T-helper 1 cell treated with Interleukin-12 subunit alpha and Interleukin-12 subunit beta and Interleukin-4 antibody, amounts not matched to agents 30 ng/mL and 1 ng/mL, for 36 hours (primary cell): ENCODE data around the gene PTPRM. TPM values are rescaled to one million over a fixed set of nuclear protein-coding genes. Genes with fewer than 3 reads are reported as not detected.

Source experiments
- intact Hi-C: fragments of 100-400 bp; cut with micrococcal nuclease; formaldehyde crosslinking; loops from one replicate; pipeline ENCODE4 v1.15.1; 2024
- total RNA-seq: library from RNA; stranded (reverse); gene quantifications from 2 replicates; pipeline ENCODE4 v1.2.3, GENCODE V29; 2022

Gene PTPRM
- total RNA-seq, 1 donor from 2014 or later = 8.2 TPM

GRCh38 chr18:7626175-7626921 is 59.2 kb downstream of the PTPRM start:
- intact Hi-C loops = no loop called here

GRCh38 chr18:7626922-7627440 is 59.9 kb downstream of the PTPRM start:
- intact Hi-C loops = no loop called here

GRCh38 chr18:7629416-7629815 is 62.3 kb downstream of the PTPRM start:
- intact Hi-C loops = no loop called here

DNA sequence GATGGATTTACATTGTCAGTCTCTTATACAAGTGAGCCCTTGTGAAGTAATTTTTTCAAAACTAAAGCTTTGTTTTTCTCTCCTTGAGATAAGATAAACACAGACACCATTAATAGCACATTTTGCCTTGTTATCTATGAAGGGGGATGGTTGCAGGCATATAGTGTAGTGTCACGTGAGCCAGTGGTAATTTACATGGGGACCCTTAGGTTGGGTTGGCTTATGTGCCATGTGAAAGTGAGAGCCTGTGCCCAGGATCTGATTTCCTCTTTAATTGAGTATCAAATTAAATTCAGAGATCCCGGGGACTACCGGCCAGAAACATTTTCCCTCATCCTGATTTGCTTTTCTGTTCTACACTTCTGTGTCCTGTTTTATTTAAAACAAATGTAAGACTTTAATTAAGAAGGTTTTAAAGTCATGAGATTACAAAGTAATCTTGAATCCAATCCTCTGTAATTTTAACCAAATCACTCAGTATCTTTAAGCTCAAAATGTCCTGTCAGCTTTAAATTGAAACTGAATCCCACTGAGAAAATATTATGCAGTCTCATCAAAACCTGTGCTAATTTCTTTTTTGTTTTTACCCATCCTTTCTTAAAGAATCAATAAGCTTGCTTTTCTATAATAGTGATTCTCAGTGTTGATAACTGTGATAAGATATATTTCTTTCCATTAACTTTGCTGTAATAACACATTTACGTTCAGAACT is 63.8 kb downstream of the PTPRM start:
- intact Hi-C loops = no loop called here

DNA sequence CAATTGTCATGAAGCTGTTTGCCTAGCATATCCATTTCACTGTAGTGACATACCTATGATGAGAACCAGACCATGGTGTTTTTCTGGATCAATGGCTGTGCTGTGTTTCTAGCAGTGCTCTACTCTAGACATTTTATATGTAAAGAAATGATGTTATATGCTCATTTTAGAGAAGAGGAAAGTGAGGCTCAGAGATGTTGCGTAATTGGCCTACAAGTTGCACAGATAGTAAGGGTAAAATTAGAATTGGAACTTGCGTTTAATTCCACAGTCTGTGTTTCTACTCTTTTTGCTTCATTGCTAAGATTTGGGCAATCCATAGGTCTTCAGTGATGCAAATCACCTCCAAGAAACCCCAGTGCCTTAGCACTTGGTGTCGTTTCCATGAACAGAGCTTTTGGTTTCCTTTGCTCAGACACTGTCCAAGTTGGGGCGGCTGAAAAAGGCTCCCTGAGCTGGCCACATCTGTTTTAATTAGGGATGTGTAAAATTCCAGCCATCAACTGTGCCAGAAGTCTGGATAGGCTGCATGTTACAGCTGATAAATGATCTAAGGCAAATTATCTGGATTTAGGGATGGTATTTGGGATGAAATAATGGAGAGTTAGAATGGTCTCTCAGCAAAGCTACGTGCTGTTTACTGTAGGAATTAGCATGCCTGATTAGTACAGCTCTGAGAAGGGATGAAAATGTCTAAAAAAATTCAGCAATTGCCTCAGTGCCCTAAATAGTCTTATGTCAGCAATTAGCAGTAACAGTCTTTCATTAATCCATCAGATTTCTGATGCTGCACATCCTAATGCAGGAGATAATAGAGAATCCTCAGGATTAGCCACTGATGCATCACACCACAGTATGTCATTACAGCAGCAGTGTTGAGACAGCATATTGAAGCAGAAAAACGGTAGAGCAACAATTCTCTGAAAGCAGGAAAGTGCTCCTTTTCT is 65.3 kb downstream of the PTPRM start:
- intact Hi-C loops = no loop called here

GRCh38 chr18:7633171-7633570 is 66.1 kb downstream of the PTPRM start:
- intact Hi-C loops = no loop called here

GRCh38 chr18:7635948-7636347 is 68.8 kb downstream of the PTPRM start:
- intact Hi-C loops = no loop called here

- intact Hi-C loops = no loop called here
These were observed 70.2 kb downstream of the PTPRM start for GRCh38 chr18:7637269-7637668.

DNA sequence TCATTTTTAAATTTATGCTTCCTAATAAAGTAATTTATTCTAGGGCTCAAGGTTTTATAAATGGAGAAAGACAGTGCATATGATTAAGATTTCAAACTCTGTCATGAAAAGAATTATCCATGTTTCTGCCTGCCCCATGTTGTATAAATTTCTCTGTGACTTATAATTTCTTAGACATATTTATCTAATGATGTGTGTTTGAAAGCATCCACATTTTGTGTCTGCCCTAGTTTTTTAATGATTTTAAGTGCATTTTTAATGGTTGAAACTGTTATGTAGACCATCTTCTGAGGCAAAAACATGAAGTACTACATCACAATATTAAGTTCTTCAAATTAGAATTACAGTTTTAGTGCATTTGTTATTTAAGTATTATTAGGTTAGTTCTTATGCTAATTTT is 71.2 kb downstream of the PTPRM start:
- intact Hi-C loops = no loop called here

DNA sequence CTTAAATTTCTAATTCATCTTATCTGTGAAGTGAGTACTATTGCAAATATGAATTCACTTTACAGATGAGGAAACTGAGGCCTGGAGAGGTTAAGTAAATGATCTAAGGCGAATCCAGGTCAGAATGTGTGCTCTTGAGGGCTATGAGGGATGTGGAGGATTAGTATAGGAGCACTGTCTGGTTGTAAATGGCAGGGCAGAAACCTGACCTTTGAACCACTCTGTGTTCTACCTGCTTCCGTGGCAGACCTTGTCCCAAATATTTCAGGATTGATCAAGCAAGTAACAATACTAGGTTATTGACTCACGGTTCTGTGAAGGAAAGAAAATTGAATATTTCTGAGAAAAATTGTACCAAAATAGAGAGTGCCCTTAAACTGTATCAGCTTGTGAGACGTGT is 74.7 kb downstream of the PTPRM start:
- intact Hi-C loops = no loop called here

DNA sequence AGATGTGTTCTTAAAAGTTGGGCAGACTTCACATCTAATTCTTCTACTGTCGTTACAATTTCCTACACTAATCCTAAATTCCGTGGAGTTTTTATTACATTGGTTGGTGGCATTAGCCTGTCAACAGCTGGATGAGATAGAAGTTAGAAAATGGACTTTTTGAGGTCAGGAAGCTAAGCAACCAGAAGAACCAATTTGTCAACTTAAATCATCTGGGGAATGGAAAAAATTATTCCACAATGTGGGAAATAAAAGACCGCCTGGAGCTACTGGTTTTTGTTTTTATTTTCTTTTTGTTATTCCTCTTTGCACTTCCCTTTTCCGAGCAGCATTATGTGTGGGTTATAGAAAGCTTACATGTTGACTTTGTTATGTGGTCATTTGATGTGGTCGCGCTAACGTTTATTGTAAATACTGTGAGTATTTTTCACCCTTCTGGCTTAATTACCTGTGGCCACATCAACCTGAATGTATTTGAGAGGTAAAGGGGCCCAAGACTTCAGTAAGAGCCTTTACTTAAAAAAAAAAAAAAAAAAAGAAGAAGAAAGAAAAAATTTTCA is 75.3 kb downstream of the PTPRM start:
- intact Hi-C loops = no loop called here

DNA sequence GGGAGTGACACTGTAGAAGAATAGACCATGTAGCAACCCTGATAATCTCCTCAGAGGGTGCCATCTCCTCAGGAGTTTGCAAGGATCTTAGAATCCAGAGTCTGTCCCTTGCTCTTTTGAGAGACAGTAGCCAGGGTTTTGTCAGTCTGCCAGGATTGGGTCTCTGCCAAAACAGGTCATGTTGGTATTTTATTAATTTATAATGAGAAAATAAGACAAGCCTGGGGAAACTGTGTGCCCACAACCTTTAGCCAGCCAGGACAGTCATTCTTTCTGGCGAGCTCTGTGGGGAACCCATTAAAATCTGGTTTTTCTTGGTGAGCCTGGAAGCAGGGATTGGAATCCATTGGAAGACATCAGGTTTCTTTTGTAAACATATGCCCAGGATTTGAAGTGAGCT is 78.6 kb downstream of the PTPRM start:
- intact Hi-C loops = no loop called here

- intact Hi-C loops = no loop called here
These were observed 79.2 kb downstream of the PTPRM start for GRCh38 chr18:7646174-7646886.

DNA sequence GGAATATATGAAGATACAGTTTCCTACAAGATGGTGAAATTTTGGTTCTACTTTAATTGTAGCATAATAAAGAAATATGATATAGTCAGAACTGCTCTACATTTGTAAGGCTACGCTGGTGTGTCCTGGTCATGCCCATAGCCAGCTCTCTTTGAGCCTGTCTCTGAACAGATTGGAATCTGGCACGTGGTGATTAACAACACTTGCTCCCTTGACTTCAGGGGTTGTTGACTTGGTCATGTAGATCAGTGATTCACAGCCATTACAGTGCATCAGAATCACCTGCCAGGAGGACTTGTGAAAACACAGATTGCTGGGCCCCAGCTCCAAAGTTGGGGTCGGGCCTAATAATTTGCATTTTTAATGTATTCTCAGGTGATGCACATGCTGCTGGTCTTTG is 80.4 kb downstream of the PTPRM start:
- intact Hi-C loops = no loop called here

GRCh38 chr18:7657050-7657449 is 89.9 kb downstream of the PTPRM start:
- intact Hi-C loops = no loop called here

DNA sequence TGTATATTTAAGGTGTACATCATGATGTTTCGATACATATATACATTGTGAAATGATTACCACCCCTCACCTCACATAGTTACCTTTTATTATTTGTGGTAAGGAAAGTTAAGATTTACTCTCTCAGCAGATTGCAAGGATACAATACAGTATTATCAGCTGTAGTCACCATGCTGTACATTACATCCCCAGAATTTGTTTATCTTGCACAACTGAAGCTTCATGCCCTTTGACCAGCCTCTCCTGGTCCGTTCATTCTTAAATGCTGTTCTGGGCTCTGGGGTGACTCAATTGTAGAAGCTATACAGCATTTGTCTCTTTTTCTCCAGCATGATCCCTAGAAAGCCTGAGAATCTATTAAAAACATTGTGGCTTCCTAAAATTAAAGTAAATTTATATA is 90.8 kb downstream of the PTPRM start:
- intact Hi-C loops = no loop called here

DNA sequence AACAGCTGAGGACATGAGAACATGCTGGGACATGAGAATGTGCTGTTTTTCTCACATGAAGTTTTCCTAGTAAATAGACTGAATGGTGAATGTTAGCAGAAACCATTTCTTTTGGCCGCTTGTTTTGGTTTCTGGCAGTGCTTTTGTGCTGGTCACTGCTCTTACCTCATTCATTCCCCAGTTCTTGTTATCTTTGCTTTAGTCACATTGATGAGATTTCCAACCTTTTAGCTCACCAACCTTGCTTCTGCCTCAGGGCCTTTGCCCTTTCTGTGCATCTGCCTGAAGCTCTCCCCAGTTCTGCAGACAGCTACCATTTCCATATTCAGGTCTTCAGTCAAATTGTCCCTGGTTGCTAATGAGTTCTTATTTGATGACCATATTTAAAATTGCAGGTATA is 91.6 kb downstream of the PTPRM start:
- intact Hi-C loops = no loop called here

DNA sequence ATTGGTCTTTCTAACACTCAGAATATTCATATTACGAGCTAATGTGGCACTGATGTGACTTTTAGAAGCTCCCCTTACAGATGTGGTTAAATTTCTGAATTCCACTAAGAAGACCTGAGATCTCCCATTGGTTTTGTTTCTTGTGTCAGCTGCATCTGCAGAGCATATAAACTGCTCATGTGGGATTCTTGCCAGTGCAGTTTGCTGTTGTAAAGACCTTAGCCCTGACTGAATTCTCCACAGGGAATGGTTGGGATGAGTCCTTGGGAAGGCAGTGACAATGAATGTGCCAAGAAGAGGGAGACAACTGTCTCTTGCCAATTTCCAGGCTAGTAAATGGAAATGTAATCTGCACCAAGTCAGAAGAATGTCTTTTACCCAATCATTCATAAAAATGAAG is 94.1 kb downstream of the PTPRM start:
- intact Hi-C loops = no loop called here

DNA sequence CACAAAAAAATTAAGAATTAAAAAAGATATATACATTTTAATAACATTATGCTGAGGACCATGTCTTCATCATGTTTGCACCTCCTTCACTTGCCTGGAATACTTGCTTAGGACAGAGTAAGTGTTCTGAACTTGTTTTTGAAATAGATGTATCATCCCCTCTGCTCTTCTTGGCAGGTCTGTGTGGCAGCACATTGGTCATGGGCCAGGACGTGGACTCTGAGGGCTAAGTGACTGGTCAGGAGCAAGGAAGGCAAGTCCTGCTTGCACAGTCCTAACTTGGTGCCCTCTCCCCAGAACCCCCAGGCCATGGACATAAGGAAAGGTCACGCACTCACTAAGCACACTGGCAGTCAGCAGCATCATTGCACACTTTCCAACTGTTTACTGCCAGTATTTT is 95.8 kb downstream of the PTPRM start:
- intact Hi-C loops = no loop called here

GRCh38 chr18:7663366-7664312 is 96.5 kb downstream of the PTPRM start:
- intact Hi-C loops = no loop called here
